GM23338 (cell line): ENCODE measurements around the gene GPRC5D. TPM values are rescaled to one million over a fixed set of nuclear protein-coding genes. Genes with fewer than 3 reads are reported as not detected.

Source experiments
- ATAC-seq: fragments of 200-7000 bp; cut with Tn5 transposase; 3 replicates; pipeline ENCODE4 v1.9.1; 2020
- DNase-seq: peaks from one replicate; pipeline ENCODE4 v3.0.0-alpha.2; 2015; ENCODE audit warnings: low spot score
- H2AFZ ChIP-seq: fragments of 200-600 bp; sonication (generic); 2 replicates; pipeline ENCODE4 v1.8.0; 2016; ENCODE audit warnings: antibody characterized with exemption, mild to moderate bottlenecking, moderate library complexity
- H3F3A ChIP-seq: fragments of 200-600 bp; sonication (generic); replicated peaks from 2 replicates; pipeline ENCODE4 v1.8.0; 2017; ENCODE audit warnings: antibody characterized with exemption, mixed run types, low read depth
- H3K27ac ChIP-seq: fragments of 200-600 bp; sonication (generic); 2 replicates; pipeline ENCODE4 v1.6.1; 2016; ENCODE audit warnings: low read depth
- H3K27me3 ChIP-seq: fragments of 200-600 bp; sonication (generic); 2 replicates; pipeline ENCODE4 v1.8.0; 2016; ENCODE audit warnings: mild to moderate bottlenecking, mixed run types, moderate library complexity; ENCODE audit not compliant: insufficient read depth
- H3K36me3 ChIP-seq: fragments of 200-600 bp; sonication (generic); 2 replicates; pipeline ENCODE4 v1.8.0; 2016; ENCODE audit warnings: mild to moderate bottlenecking; ENCODE audit not compliant: insufficient read depth
- H3K4me1 ChIP-seq: fragments of 200-600 bp; sonication (generic); 2 replicates; pipeline ENCODE4 v1.8.0; 2016; ENCODE audit warnings: mild to moderate bottlenecking, moderate library complexity; ENCODE audit not compliant: insufficient read depth
- H3K4me2 ChIP-seq: fragments of 200-600 bp; sonication (generic); 2 replicates; pipeline ENCODE4 v1.7.1; 2017; ENCODE audit warnings: mixed run types
- H3K4me3 ChIP-seq: fragments of 200-600 bp; sonication (generic); 2 replicates; pipeline ENCODE4 v1.6.1; 2016; ENCODE audit warnings: mixed run types
- H3K79me2 ChIP-seq: fragments of 200-600 bp; sonication (generic); replicated peaks from 2 replicates; pipeline ENCODE4 v1.8.0; 2017; ENCODE audit warnings: mild to moderate bottlenecking; ENCODE audit not compliant: insufficient read depth
- H3K9me2 ChIP-seq: fragments of 200-600 bp; sonication (generic); 2 replicates; pipeline ENCODE4 v1.8.0; 2017; ENCODE audit not compliant: insufficient read depth
- H4K20me1 ChIP-seq: fragments of 200-600 bp; sonication (generic); replicated peaks from 2 replicates; pipeline ENCODE4 v1.8.0; 2017; ENCODE audit warnings: mild to moderate bottlenecking; ENCODE audit not compliant: insufficient read depth
- H3K27ac Mint-ChIP-seq: 2 replicates; pipeline ENCODE4 v1.8.0; 2020; ENCODE audit warnings: inconsistent platforms, mild to moderate bottlenecking, moderate library complexity, mixed read lengths
- H3K27me3 Mint-ChIP-seq: 3 replicates; pipeline ENCODE4 v1.8.0; 2022; ENCODE audit warnings: low read depth, mild to moderate bottlenecking, moderate library complexity, mixed read lengths, inconsistent platforms; ENCODE audit not compliant: insufficient read depth, poor library complexity
- H3K36me3 Mint-ChIP-seq: 3 replicates; pipeline ENCODE4 v1.8.0; 2021; ENCODE audit warnings: low read depth, mild to moderate bottlenecking, inconsistent platforms, moderate library complexity, mixed read lengths
- H3K4me1 Mint-ChIP-seq: 3 replicates; pipeline ENCODE4 v1.8.0; 2020; ENCODE audit warnings: mild to moderate bottlenecking, inconsistent platforms, mixed read lengths
- H3K4me3 Mint-ChIP-seq: 3 replicates; pipeline ENCODE4 v1.8.0; 2021; ENCODE audit warnings: moderate library complexity, mild to moderate bottlenecking, inconsistent platforms, mixed read lengths
- H3K9me3 Mint-ChIP-seq: 3 replicates; pipeline ENCODE4 v1.8.0; 2020; ENCODE audit warnings: moderate library complexity, mild to moderate bottlenecking, inconsistent platforms, mixed read lengths
- CREB1 ChIP-seq: fragments of 250-450 bp; sonication (Bioruptor Pico); IDR thresholded peaks from 2 replicates; pipeline ENCODE4 v1.5.0; 2020; ENCODE audit warnings: low read depth, mild to moderate bottlenecking, moderate library complexity
- CTCF ChIP-seq, 2 experiments: fragments of 200-600 bp in 1 of 2; sonication (generic) in 1 of 2; conservative IDR thresholded peaks; 2 replicates each; pipeline versions ENCODE4 v1.5.1 to v1.6.1; 2016 to 2017; ENCODE audit warnings: antibody characterized with exemption in 2 of 2, low read depth in 2 of 2, mild to moderate bottlenecking in 2 of 2, moderate library complexity in 1 of 2
- ETS1 ChIP-seq: IDR thresholded peaks from 2 replicates; pipeline ENCODE4 v1.6.1; 2016; ENCODE audit warnings: antibody characterized with exemption
- EZH2 ChIP-seq: fragments of 200-600 bp; sonication (generic); IDR thresholded peaks from one replicate; pipeline ENCODE4 v1.8.0; 2017; ENCODE audit warnings: antibody characterized with exemption, mild to moderate bottlenecking, low read depth; ENCODE audit not compliant: unreplicated experiment
- EZH2phosphoT487 ChIP-seq: fragments of 200-600 bp; sonication (generic); IDR thresholded peaks from one replicate; pipeline ENCODE4 v1.8.1; 2018; ENCODE audit warnings: antibody characterized with exemption; ENCODE audit not compliant: unreplicated experiment
- JUNB ChIP-seq: IDR thresholded peaks from one replicate; pipeline ENCODE4 v1.6.1; 2016; ENCODE audit warnings: antibody characterized with exemption; ENCODE audit not compliant: unreplicated experiment
- NANOG ChIP-seq: IDR thresholded peaks from 2 replicates; pipeline ENCODE4 v1.6.1; 2016; ENCODE audit warnings: antibody characterized with exemption, borderline replicate concordance
- POLR2AphosphoS5 ChIP-seq: IDR thresholded peaks from 2 replicates; pipeline ENCODE4 v1.6.1; 2016; ENCODE audit warnings: antibody characterized with exemption, low read depth
- STAT1 ChIP-seq: IDR thresholded peaks from one replicate; pipeline ENCODE4 v1.6.1; 2016; ENCODE audit warnings: antibody characterized with exemption; ENCODE audit not compliant: unreplicated experiment
- ZNF114 ChIP-seq: fragments of 250-450 bp; sonication (Bioruptor Pico); IDR thresholded peaks from 2 replicates; pipeline ENCODE4 v1.5.0; 2020; ENCODE audit warnings: mild to moderate bottlenecking, moderate library complexity
- ZNF331 ChIP-seq: fragments of 250-450 bp; sonication (Bioruptor Pico); IDR thresholded peaks from 2 replicates; pipeline ENCODE4 v1.5.0; 2020; ENCODE audit warnings: low read depth, mild to moderate bottlenecking, moderate library complexity
- polyA plus RNA-seq: library from polyadenylated mRNA; unstranded; fragments of >200 nt; fragmentation: Nextera tagmentation; extraction: Ambion mirVana; gene quantifications from 2 replicates; pipeline ENCODE4 v1.2.1, GENCODE V29; 2016
- total RNA-seq: library from RNA; depleted of rRNA; stranded (reverse); fragments of >200 nt; shearing (Covaris generic); gene quantifications from 2 replicates; pipeline ENCODE4 v1.2.3, GENCODE V29; 2014

The GPRC5D gene
- total and polyA plus RNA-seq, 2 experiments from 2014 or later: not detected

- Histone ChIP-seq H3K79me2 (no peaks in the 10 kb centered on the region), H3K27me3 (no peaks in the 10 kb centered on the region), H2AFZ (no peak overlapping the region), H3K4me1 (no peaks in the 10 kb centered on the region), H3K27ac (no peak overlapping the region), H3F3A (no peaks in the 10 kb centered on the region), H4K20me1 (no peaks in the 10 kb centered on the region), H3K4me3 (no peak overlapping the region), H3K4me2 (no peak overlapping the region), H3K9me2 (0 out of 2 replicates have a peak, but pooled peaks cover 4% of the 10 kb centered on the region), H3K36me3 (no peaks in the 10 kb centered on the region)
- Mint-ChIP-seq H3K9me3 (no peaks in the 10 kb centered on the region), H3K4me3 (no peak overlapping the region), H3K27ac (no peak overlapping the region), H3K27me3 (peaks cover 5% of the 10 kb centered on the region), H3K4me1 (no peaks in the 10 kb centered on the region; the same call in 2 of the 3 replicates), H3K36me3 (no peaks in the 10 kb centered on the region)
- DNase-seq (no peak), ATAC-seq (no peak)
- no peak for TF ChIP-seq JUNB
- TF ChIP-seq NANOG: no peak
- no peak for TF ChIP-seq EZH2
- no peak for TF ChIP-seq ZNF114 (CRISPR knock-in tag)
- no peak for TF ChIP-seq CREB1
- TF ChIP-seq CTCF (conservative IDR thresholded peaks at IDR 0.05; ENCODE audit: low read depth in 2 of 2): no peak
- TF ChIP-seq ZNF331 (CRISPR knock-in tag): no peak
These were observed 44.4 kb downstream of the GPRC5D start for GRCh38 chr12:12907552-12907951.

DNA sequence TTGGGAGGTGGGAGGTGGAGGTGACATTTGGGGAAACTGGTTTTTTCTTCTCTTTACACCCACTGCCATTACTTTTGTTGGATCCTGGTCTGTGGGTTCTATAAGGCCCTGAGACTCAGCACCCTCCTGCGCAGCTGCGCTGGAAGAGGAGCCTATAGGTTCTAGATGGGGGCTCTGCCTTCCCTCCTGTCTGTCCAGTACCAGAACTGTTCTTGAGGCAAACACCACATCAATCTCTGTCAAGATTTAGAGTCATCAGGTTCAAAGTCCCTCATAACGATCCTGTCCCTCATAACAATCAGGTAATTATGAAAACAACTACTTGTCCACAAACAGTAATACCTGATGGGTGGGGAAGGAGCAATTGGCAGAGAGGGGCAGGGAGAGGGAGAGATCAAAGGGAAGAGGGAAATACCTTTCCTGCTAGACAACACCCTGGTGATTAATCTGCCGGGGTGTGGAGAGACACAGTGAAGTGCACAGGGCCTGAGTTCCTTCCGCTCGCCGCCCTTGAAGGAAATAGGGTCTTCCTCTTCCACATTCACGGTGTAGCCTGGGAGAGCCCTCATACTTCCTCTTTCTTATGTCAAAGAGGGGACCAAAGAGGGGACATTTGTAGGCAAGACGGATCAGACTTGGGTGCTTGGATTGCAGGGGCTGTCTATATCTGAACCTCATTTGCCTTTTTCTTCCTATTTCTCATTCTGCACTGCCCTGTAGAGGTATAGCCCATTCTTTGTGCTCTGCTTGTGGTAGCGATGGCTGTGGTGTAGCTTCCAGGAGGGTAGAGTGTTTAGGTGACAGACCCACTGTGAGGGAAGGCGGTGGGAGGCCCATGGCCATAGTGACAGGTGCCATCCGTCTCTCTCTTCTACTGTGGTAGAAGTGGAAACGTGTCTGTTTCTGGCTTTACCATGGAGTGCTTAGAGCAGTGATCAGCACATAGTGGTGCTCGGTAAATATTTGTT is 48.0 kb downstream of the GPRC5D start:
- H3K27me3 ChIP-seq: no peaks in the 10 kb centered on the region
- Mint-ChIP-seq H3K27ac (no peak overlapping the region), H3K36me3 (no peaks in the 10 kb centered on the region), H3K9me3 (no peaks in the 10 kb centered on the region), H3K4me1 (no peaks in the 10 kb centered on the region), H3K4me3 (no peak overlapping the region), H3K27me3 (peaks cover 8% of the 10 kb centered on the region)
- no peak overlapping the region for H3K4me3 ChIP-seq
- H3K4me2 ChIP-seq: no peak overlapping the region
- H4K20me1 ChIP-seq: no peaks in the 10 kb centered on the region
- H2AFZ ChIP-seq: no peak overlapping the region; the same call in 1 of the 2 replicates
- ATAC-seq (no peak), DNase-seq (no peak)
- H3F3A ChIP-seq: no peaks in the 10 kb centered on the region
- TF ChIP-seq ZNF114 (CRISPR knock-in tag) (no peak), EZH2 (no peak), ETS1 (no peak), CTCF (conservative IDR thresholded peaks at IDR 0.05; ENCODE audit: low read depth in 2 of 2) (no peak), NANOG (no peak), STAT1 (no peak), ZNF331 (CRISPR knock-in tag) (no peak), CREB1 (no peak), POLR2AphosphoS5 (no peak), EZH2phosphoT487 (no peak), JUNB (no peak)
- no peaks in the 10 kb centered on the region for H3K79me2 ChIP-seq
- no peak overlapping the region for H3K27ac ChIP-seq
- no peaks in the 10 kb centered on the region for H3K36me3 ChIP-seq
- 0 out of 2 replicates have a peak, but pooled peaks cover 4% of the 10 kb centered on the region for H3K9me2 ChIP-seq
- H3K4me1 ChIP-seq: no peaks in the 10 kb centered on the region
